Nasal cavity respiratory epithelium epithelial cell of viscerocranial mucosa (primary cell): ENCODE data around the gene DCT. TPM values are rescaled to one million over a fixed set of nuclear protein-coding genes. Genes with fewer than 3 reads are reported as not detected.

Experiments
- total RNA-seq: library from RNA; depleted of rRNA; stranded (reverse); fragments of >200 nt; gene quantifications from 2 replicates; pipeline ENCODE4 v1.2.3, GENCODE V29; 2014

Gene DCT
- 0.21 TPM in 1 of 2 replicates, not detected in the other for total RNA-seq

DNA sequence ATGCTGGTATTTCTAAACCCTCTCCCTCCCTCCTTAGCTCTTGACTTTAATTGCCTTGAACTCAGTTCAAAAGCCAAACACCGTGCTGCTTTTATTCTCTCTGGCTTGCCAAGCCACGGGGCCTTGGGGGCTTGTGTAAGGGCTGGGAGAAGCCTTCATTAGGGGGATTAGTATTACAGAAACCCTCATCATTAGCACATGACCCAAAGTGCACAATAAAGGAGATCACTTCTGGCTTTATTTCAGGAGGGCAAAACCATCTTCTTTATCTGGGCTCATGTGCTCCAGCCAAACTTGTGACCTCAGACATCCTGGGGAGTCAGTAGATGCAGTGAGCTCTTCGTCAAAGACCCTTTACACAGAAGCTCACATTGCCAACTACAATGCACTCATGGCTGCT lies at the start of gene DCT:
Gene DCT (minus strand): TSS at position 67 of the 400 bp plus-strand sequence. CDS start 427 bp downstream, outside the sequence.

Other genes with a start within 250 kb of the DCT start
- 11.9 and 18.5 TPM in 2 replicates for gene TGDS, start 116.5 kb upstream of the DCT start, total RNA-seq
- 12.6 and 14.2 TPM in 2 replicates for gene GPR180, start 122.2 kb upstream of the DCT start, total RNA-seq
- under 0.01 and 0.21 TPM in 2 replicates for gene SOX21, start 232.9 kb upstream of the DCT start, total RNA-seq